K562 (cell line): ENCODE measurements around the gene FAM234B.

Experiments used
- ETS2 ChIP-seq: IDR thresholded peaks from 2 replicates; pipeline ENCODE4 v1.6.1; 2016; ENCODE audit warnings: borderline replicate concordance, missing genetic modification characterization, mild to moderate bottlenecking, moderate library complexity, missing compliant biosample characterization; ENCODE audit not compliant: poor library complexity, severe bottlenecking
- HDAC6 ChIP-seq: IDR thresholded peaks from 2 replicates; pipeline ENCODE4 v1.6.1; 2012; ENCODE audit warnings: low read depth, mild to moderate bottlenecking, control low read depth, inconsistent platforms, low read length, moderate library complexity
- MAZ ChIP-seq, 2 experiments: fragments of 450-650 bp in 1 of 2; sonication (generic) in 1 of 2; formaldehyde crosslinking; IDR thresholded peaks in 1 of 2; conservative IDR thresholded peaks in 1 of 2; 2 replicates each; pipeline versions ENCODE4 v1.4.0 to v1.5.0; 2020; ENCODE audit warnings: mild to moderate bottlenecking in 1 of 2, missing genetic modification reagents in 1 of 2
- PRPF4 ChIP-seq: fragments of 200-400 bp; formaldehyde crosslinking; IDR thresholded peaks from one replicate; pipeline ENCODE4 v1.6.1; 2017; ENCODE audit warnings: low read length, low read depth, mild to moderate bottlenecking; ENCODE audit not compliant: insufficient read depth, poor library complexity, severe bottlenecking
- ZNF121 ChIP-seq: sonication (generic); formaldehyde crosslinking; conservative IDR thresholded peaks from 2 replicates; pipeline ENCODE4 v1.8.0; 2022; ENCODE audit warnings: missing genetic modification reagents
- ZNF518B ChIP-seq: fragments of 250-450 bp; sonication (Bioruptor Pico); IDR thresholded peaks from 2 replicates; pipeline ENCODE4 v1.5.0; 2021; ENCODE audit warnings: mild to moderate bottlenecking, moderate library complexity
- ZNF766 ChIP-seq: fragments of 200-800 bp; sonication (Bioruptor generic); conservative IDR thresholded peaks from 2 replicates; pipeline ENCODE4 v1.6.1; 2016; ENCODE audit warnings: missing genetic modification characterization, missing compliant biosample characterization
- TF ChIP-seq, protein P1 (sequence below): sonication (generic); formaldehyde crosslinking; IDR thresholded peaks from 2 replicates; pipeline ENCODE4 v1.8.1; 2023; ENCODE audit warnings: missing genetic modification reagents, mild to moderate bottlenecking, borderline replicate concordance

- TF ChIP-seq ZNF121 (CRISPR knock-in tag) (no peak), MAZ (CRISPR knock-in tag; conservative IDR thresholded peaks at IDR 0.05 in 1 of 2, IDR thresholded peaks at IDR 0.05 in 1 of 2) (no peak), ZNF766 (no peak), PRPF4 (no peak), ETS2 (no peak), HDAC6 (no peak), ZNF518B (CRISPR knock-in tag) (no peak)
- TF ChIP-seq, protein P1, sequence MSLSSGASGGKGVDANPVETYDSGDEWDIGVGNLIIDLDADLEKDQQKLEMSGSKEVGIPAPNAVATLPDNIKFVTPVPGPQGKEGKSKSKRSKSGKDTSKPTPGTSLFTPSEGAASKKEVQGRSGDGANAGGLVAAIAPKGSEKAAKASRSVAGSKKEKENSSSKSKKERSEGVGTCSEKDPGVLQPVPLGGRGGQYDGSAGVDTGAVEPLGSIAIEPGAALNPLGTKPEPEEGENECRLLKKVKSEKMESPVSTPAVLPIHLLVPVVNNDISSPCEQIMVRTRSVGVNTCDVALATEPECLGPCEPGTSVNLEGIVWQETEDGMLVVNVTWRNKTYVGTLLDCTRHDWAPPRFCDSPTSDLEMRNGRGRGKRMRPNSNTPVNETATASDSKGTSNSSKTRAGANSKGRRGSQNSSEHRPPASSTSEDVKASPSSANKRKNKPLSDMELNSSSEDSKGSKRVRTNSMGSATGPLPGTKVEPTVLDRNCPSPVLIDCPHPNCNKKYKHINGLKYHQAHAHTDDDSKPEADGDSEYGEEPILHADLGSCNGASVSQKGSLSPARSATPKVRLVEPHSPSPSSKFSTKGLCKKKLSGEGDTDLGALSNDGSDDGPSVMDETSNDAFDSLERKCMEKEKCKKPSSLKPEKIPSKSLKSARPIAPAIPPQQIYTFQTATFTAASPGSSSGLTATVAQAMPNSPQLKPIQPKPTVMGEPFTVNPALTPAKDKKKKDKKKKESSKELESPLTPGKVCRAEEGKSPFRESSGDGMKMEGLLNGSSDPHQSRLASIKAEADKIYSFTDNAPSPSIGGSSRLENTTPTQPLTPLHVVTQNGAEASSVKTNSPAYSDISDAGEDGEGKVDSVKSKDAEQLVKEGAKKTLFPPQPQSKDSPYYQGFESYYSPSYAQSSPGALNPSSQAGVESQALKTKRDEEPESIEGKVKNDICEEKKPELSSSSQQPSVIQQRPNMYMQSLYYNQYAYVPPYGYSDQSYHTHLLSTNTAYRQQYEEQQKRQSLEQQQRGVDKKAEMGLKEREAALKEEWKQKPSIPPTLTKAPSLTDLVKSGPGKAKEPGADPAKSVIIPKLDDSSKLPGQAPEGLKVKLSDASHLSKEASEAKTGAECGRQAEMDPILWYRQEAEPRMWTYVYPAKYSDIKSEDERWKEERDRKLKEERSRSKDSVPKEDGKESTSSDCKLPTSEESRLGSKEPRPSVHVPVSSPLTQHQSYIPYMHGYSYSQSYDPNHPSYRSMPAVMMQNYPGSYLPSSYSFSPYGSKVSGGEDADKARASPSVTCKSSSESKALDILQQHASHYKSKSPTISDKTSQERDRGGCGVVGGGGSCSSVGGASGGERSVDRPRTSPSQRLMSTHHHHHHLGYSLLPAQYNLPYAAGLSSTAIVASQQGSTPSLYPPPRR (CRISPR knock-in tag), result no peak
Observed at GRCh38 chr12:13066459-13066858, 22.3 kb downstream of the FAM234B start.
